Naive B cell (primary cell): ENCODE results near the gene MYCN. TPM values are rescaled to one million over a fixed set of nuclear protein-coding genes. Genes with fewer than 3 reads are reported as not detected.

Experiments used
- ATAC-seq, 2 donors: fragments of 150-1000 bp; cut with Tn5 transposase; 2 replicates each; pipeline ENCODE4 v1.10.0; 2021; ENCODE audit warnings: low read depth in 2 of 2, mild to moderate bottlenecking in 2 of 2, moderate library complexity in 2 of 2
- DNase-seq: peaks from one replicate; pipeline ENCODE4 v3.0.0; 2022
- H3K27ac Mint-ChIP-seq, 6 donors: one replicate each; pipeline ENCODE4 v1.8.0; 2020 to 2022; ENCODE audit warnings: mild to moderate bottlenecking in 6 of 6, mixed read lengths in 6 of 6, moderate library complexity in 5 of 6, inconsistent platforms in 2 of 6
- H3K27me3 Mint-ChIP-seq, 3 donors: one replicate each; pipeline ENCODE4 v1.8.0; 2021 to 2022; ENCODE audit warnings: mixed read lengths in 3 of 3, mild to moderate bottlenecking in 1 of 3
- H3K36me3 Mint-ChIP-seq, 2 donors: one replicate each; pipeline ENCODE4 v1.8.0; 2020 to 2022; ENCODE audit warnings: mixed read lengths in 2 of 2, inconsistent platforms in 1 of 2, mild to moderate bottlenecking in 1 of 2
- H3K4me1 Mint-ChIP-seq, 3 donors: one replicate each; pipeline ENCODE4 v1.8.0; 2020 to 2022; ENCODE audit warnings: mixed read lengths in 3 of 3, inconsistent platforms in 1 of 3, mild to moderate bottlenecking in 1 of 3, moderate library complexity in 1 of 3
- H3K4me3 Mint-ChIP-seq, 8 donors: one replicate each; pipeline ENCODE4 v1.8.0; 2020 to 2022; ENCODE audit warnings: mild to moderate bottlenecking in 8 of 8, mixed read lengths in 8 of 8, moderate library complexity in 8 of 8, inconsistent platforms in 2 of 8
- H3K9me3 Mint-ChIP-seq, 7 donors: one replicate each; pipeline ENCODE4 v1.8.0; 2020 to 2022; ENCODE audit warnings: mixed read lengths in 7 of 7, mild to moderate bottlenecking in 5 of 7, inconsistent platforms in 2 of 7, moderate library complexity in 1 of 7
- polyA plus RNA-seq, 6 donors: library from polyadenylated mRNA; unstranded; fragments of 300-500 nt; fragmentation: Illumina TruSeq; gene quantifications; one replicate each; pipeline ENCODE4 v1.2.3, GENCODE V29; 2021; ENCODE audit warnings: low read depth in 6 of 6

Gene MYCN
- polyA plus RNA-seq = not detected

GRCh38 chr2:15939854-15940660 lies at the start of gene MYCN:
Gene MYCN (plus strand): TSS chr2:15940550. CDS start chr2:15942065, 1,515 bp downstream.
- ATAC-seq (no peak), DNase-seq (no peak)
- Mint-ChIP-seq H3K4me1 (peaks cover 4 to 34% (median 25%) of the 10 kb centered on the region in 3 donors), H3K9me3 (no peaks in the 10 kb centered on the region), H3K36me3 (no peaks in the 10 kb centered on the region), H3K27ac (no peak within 1 kb of the TSS), H3K27me3 (peaks cover 61 to 70% (median 64%) of the 10 kb centered on the region in 3 donors), H3K4me3 (peak within 1 kb of the TSS in 7 of 8 donors; percentile 56 to 85 (median 72))

- Mint-ChIP-seq H3K4me3 (no peak overlapping the region), H3K9me3 (peaks cover 0 to 3% (median 0%) of the 10 kb centered on the region in 7 donors), H3K27ac (no peak overlapping the region), H3K27me3 (peaks cover 0 to 7% (median 0%) of the 10 kb centered on the region in 3 donors), H3K36me3 (no peaks in the 10 kb centered on the region), H3K4me1 (no peaks in the 10 kb centered on the region)
- ATAC-seq = no peak
- no peak for DNase-seq
Observed at GRCh38 chr2:15890936-15891905, 49.1 kb upstream of the MYCN start.

GRCh38 chr2:15892151-15892880 lies 48.0 kb upstream of the MYCN start:
- H3K9me3 Mint-ChIP-seq = peaks cover 5 to 13% (median 7%) of the 10 kb centered on the region in 7 donors
- H3K27me3 Mint-ChIP-seq = peaks cover 0 to 7% (median 0%) of the 10 kb centered on the region in 3 donors
- H3K4me1 Mint-ChIP-seq = no peaks in the 10 kb centered on the region
- no peaks in the 10 kb centered on the region for H3K36me3 Mint-ChIP-seq
- ATAC-seq (no peak), DNase-seq (no peak)
- no peak overlapping the region for H3K27ac Mint-ChIP-seq
- no peak overlapping the region for H3K4me3 Mint-ChIP-seq

- Mint-ChIP-seq H3K4me3 (no peak overlapping the region), H3K36me3 (no peaks in the 10 kb centered on the region), H3K4me1 (no peaks in the 10 kb centered on the region), H3K9me3 (peaks cover 8 to 21% (median 13%) of the 10 kb centered on the region in 7 donors), H3K27ac (no peak overlapping the region), H3K27me3 (peaks cover 0 to 2% (median 0%) of the 10 kb centered on the region in 3 donors)
- ATAC-seq (no peak), DNase-seq (no peak)
Observed at GRCh38 chr2:15893085-15893484, 47.3 kb upstream of the MYCN start.

- no peaks in the 10 kb centered on the region for H3K4me1 Mint-ChIP-seq
- no peaks in the 10 kb centered on the region for H3K27me3 Mint-ChIP-seq
- no peak overlapping the region for H3K4me3 Mint-ChIP-seq
- no peaks in the 10 kb centered on the region for H3K36me3 Mint-ChIP-seq
- DNase-seq (no peak), ATAC-seq (no peak)
- H3K27ac Mint-ChIP-seq = no peak overlapping the region
- peaks cover 8 to 23% (median 16%) of the 10 kb centered on the region in 7 donors for H3K9me3 Mint-ChIP-seq
Observed at GRCh38 chr2:15893689-15894480, 46.5 kb upstream of the MYCN start.

GRCh38 chr2:15894481-15895144 lies 45.7 kb upstream of the MYCN start:
- no peak overlapping the region for H3K4me3 Mint-ChIP-seq
- ATAC-seq (no peak), DNase-seq (no peak)
- H3K4me1 Mint-ChIP-seq = no peaks in the 10 kb centered on the region
- peaks cover 8 to 29% (median 18%) of the 10 kb centered on the region in 7 donors for H3K9me3 Mint-ChIP-seq
- no peak overlapping the region for H3K27ac Mint-ChIP-seq
- no peaks in the 10 kb centered on the region for H3K36me3 Mint-ChIP-seq
- H3K27me3 Mint-ChIP-seq = no peaks in the 10 kb centered on the region

- DNase-seq (no peak), ATAC-seq (no peak)
- Mint-ChIP-seq H3K27ac (no peak overlapping the region), H3K36me3 (no peaks in the 10 kb centered on the region), H3K9me3 (peaks cover 8 to 40% (median 24%) of the 10 kb centered on the region in 7 donors), H3K27me3 (no peaks in the 10 kb centered on the region), H3K4me3 (no peak overlapping the region), H3K4me1 (no peaks in the 10 kb centered on the region)
Observed at GRCh38 chr2:15895615-15896469, 44.5 kb upstream of the MYCN start.

GRCh38 chr2:15896859-15897258 lies 43.5 kb upstream of the MYCN start:
- DNase-seq (no peak), ATAC-seq (no peak)
- Mint-ChIP-seq H3K4me3 (peak overlapping the region in 1 of 8 donors; percentile 30), H3K4me1 (no peaks in the 10 kb centered on the region), H3K27me3 (no peaks in the 10 kb centered on the region), H3K9me3 (peaks cover 14 to 46% (median 24%) of the 10 kb centered on the region in 7 donors), H3K36me3 (no peaks in the 10 kb centered on the region), H3K27ac (no peak overlapping the region)

- Mint-ChIP-seq H3K36me3 (no peaks in the 10 kb centered on the region), H3K4me1 (no peaks in the 10 kb centered on the region), H3K27me3 (no peaks in the 10 kb centered on the region), H3K27ac (peak overlapping the region in 2 of 6 donors; percentile 34 to 65), H3K9me3 (peaks cover 14 to 46% (median 24%) of the 10 kb centered on the region in 7 donors), H3K4me3 (no peak overlapping the region)
- no peak for ATAC-seq
- no peak for DNase-seq
Observed at GRCh38 chr2:15897431-15898098, 42.8 kb upstream of the MYCN start.

GRCh38 chr2:15899327-15899612 lies 41.1 kb upstream of the MYCN start:
- peaks cover 14 to 46% (median 26%) of the 10 kb centered on the region in 7 donors for H3K9me3 Mint-ChIP-seq
- no peak for ATAC-seq
- H3K4me3 Mint-ChIP-seq = no peak overlapping the region
- no peaks in the 10 kb centered on the region for H3K36me3 Mint-ChIP-seq
- no peaks in the 10 kb centered on the region for H3K27me3 Mint-ChIP-seq
- H3K4me1 Mint-ChIP-seq = no peaks in the 10 kb centered on the region
- no peak overlapping the region for H3K27ac Mint-ChIP-seq
- no peak for DNase-seq

- ATAC-seq (no peak), DNase-seq (no peak)
- no peak overlapping the region for H3K4me3 Mint-ChIP-seq
- H3K27ac Mint-ChIP-seq = no peak overlapping the region
- no peaks in the 10 kb centered on the region for H3K27me3 Mint-ChIP-seq
- H3K36me3 Mint-ChIP-seq = no peaks in the 10 kb centered on the region
- H3K4me1 Mint-ChIP-seq = no peaks in the 10 kb centered on the region
- peaks cover 14 to 46% (median 26%) of the 10 kb centered on the region in 7 donors for H3K9me3 Mint-ChIP-seq
Observed at GRCh38 chr2:15899751-15900493, 40.4 kb upstream of the MYCN start.
